SH-SY5Y (cell line): Measurements from ENCODE around the gene MAPK8IP2.

Experiments
- GATA2 ChIP-seq: IDR thresholded peaks from 2 replicates; pipeline ENCODE4 v1.6.1; 2011; ENCODE audit warnings: mild to moderate bottlenecking, low read depth, low read length
- GATA3 ChIP-seq: IDR thresholded peaks from 2 replicates; pipeline ENCODE4 v1.6.1; 2011; ENCODE audit warnings: low read depth, mild to moderate bottlenecking, low read length, moderate library complexity

DNA sequence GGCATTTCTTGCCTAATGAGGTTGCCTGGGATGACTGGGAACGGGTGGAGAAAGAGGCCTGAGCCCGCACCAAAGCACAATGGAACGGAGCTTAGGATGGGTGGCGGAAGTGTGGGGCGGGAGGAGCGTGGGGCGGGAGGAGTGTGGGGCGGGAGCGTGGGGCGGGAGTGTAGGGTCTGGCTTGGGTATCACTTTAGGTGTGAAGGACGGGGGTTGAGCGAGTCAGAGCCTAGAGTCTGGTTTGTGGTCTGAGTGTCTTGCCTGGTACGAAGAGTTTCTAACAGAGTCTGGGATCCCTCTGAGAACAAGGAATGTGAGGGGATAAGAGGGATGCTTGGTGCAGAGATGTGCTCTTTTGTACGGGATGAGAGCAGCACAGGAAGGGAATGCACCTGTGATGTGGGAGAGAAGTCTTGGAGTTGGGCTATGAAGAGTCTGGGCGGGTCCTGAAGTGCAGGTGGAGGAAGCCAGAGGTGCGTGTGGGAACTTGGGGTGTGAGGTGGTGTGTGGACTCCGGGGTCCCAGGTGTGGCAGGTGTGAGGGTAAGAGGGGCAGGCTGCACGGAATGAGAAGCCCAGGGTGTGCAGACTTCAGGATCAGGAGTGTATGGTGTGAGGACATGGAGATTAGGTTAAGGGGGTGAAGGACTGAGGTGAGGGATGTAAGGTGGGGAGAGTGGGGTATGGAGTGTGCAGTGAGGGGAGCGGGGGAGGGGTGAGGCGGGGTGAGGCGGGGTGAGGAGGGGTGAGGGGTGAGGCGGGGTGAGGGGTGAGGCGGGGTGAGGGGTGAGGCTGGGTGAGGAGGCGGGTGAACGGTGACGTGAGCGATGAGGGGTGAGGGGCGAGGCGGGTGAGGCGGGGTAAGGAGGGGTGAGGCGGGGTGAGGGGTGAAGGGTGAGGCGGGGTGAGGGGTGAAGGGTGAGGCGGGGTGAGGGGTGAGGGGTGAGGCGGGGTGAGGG lies 38.9 kb upstream of the MAPK8IP2 start:
- TF ChIP-seq GATA2 (no peak), GATA3 (no peak)
